Skeletal muscle cell (primary cell): ENCODE data around the gene PPM1G.
"Not testable (repeated sequence)": the region's sequence is repeated elsewhere in the genome, so short reads cannot be mapped to it uniquely, and the experiment has no call there.

ENCODE experiments used
- DNase-seq: peaks from one replicate; pipeline ENCODE4 v3.0.0-alpha.2; 2010; ENCODE audit warnings: low read depth
- H3K4me3 ChIP-seq: 2 replicates; pipeline ENCODE4 v1.5.1; 2011; ENCODE audit warnings: low read depth, mild to moderate bottlenecking, control low read depth, low read length, moderate library complexity

PPM1G gene, protein sequence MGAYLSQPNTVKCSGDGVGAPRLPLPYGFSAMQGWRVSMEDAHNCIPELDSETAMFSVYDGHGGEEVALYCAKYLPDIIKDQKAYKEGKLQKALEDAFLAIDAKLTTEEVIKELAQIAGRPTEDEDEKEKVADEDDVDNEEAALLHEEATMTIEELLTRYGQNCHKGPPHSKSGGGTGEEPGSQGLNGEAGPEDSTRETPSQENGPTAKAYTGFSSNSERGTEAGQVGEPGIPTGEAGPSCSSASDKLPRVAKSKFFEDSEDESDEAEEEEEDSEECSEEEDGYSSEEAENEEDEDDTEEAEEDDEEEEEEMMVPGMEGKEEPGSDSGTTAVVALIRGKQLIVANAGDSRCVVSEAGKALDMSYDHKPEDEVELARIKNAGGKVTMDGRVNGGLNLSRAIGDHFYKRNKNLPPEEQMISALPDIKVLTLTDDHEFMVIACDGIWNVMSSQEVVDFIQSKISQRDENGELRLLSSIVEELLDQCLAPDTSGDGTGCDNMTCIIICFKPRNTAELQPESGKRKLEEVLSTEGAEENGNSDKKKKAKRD

DNA sequence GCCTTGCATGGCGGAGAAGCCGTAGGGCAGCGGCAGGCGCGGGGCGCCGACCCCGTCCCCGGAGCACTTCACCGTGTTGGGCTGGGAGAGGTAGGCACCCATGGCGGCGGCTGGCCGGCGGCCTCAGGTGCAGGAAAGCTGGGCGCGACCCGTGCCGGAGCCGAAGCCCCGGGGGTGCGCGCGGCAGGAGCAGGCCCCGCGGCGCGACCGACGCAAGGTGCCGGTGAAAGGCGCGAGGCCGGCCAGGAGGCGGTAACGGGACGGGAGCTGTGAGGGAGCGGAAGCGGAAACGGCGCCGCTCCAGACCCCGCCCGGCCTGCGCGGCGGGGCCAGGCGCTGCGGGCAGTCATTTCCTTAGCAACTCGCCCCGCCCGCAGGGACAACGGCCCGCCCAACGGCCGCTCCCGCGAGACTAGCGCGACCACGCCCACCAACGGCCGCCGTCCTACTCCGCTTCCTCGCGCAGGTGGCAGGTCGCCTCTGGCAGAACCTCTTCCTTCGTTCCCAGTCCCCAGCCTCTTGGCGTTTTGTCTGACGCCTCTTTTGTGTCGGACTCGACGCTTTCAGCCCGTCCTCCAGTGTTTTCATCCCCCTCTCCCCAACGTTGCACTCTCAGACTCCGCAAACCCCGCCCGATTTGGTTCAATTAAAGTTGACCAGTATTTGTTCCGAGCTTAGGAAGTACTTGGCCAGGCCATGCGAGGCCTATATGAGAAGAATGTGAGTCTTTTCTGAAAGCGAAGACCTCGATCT lies at the start of gene PPM1G:
Gene PPM1G, minus strand, starts transcription at position 271 of the 753 bp plus-strand sequence. Its CDS starts 169 bp downstream, at position 102.
- DNase-seq, result peak; percentile 68
- peak within 1 kb of the TSS; percentile 99 for H3K4me3 ChIP-seq

DNA sequence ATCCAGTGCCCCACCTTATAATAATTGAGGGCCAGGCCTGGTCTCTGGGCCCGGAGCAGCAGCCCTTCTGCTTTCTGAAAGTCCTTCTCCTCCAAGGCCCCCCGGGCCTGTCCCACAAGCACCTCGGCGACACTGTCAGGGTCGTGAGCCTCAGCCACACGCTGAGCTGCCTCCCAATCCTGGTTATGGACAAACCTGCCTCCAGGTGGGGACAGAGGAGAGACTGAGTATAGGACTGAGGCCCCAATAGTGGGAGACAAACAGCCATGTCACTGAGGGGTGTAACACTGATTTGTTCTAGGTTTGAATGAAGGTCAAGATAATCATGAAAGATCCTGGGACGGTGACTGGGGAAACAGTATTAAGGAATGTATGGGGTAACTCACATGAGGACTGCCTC lies 44.6 kb upstream of the PPM1G start:
- DNase-seq, result no peak
- no peak overlapping the region for H3K4me3 ChIP-seq

DNA sequence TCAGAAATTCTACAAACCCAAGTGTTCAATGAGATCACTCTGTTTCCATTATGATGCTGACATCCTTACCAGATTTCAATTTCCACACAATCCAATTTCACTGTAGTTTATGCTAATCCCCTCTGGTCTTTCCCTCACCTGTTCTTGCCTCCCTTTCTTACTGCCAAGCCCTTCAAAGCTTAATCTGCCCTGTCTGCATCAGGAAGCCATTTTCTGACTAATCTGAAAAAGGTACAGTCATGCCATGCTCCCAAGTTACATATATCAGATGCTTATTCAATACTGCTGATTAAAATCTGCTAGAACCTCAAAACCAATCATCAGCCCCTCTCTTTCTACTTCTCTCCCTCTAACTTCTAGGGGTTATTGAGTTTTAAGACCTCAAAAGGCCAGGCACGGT lies 41.7 kb upstream of the PPM1G start:
- no peak for DNase-seq
- H3K4me3 ChIP-seq, result no peak overlapping the region

DNA sequence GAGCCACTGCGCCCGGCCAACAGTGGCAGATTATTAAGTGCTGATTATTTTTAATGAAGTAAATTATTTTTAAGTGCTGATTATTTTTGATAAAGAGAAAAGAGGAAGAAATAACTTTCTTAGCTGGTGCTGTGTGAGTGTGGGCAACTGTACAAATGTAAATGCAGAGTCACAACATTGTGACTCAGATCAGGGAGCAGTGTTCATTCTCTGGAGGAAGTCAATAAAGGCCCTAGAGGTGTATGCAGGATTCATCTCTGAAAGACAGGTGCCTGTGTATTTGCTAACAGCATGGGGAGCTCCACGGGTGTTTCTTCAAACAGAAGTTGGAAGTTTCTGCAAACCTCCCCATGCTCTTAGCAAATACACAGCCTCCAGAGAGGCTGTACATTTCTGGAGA lies 39.0 kb upstream of the PPM1G start:
- no peak overlapping the region for H3K4me3 ChIP-seq
- DNase-seq, result no peak

DNA sequence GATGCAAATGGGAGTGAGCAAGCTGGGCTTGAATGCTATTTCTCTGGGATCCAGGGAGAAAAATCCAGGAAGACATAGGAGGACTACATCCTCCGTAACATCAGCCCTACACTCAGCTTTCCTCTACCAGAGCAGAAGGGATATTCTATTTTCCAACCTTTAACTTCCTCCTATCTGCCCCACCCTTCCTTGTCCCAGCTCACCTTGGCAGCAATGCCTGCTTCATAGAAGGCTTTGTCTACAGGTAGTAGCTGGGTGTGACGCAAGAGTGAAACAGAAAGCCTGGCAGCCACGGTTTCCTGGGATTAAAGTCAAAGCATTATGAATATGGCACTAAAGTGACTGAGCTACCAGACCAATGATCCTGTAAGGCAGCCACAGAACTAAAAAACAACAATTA lies 36.7 kb upstream of the PPM1G start:
- no peak overlapping the region for H3K4me3 ChIP-seq
- no peak for DNase-seq

DNA sequence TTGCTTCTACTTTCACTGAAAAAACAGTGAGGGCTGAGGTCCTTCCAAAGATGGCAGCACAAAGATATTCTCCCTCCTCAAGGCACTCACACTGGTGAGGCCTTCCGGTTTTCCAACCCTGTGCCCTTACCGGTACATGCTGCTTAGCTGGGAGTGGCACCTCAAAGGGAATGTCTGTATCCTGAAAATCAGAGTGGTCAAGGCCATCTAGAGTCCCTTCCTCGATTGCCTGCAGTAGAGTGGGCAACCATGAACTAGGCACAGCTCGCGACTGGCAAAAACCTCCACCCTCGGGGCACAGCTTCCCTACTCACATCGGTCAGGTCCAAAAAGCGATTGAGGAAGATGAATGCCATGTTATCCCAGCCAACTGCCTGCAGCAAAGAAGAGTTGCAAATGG lies 36.2 kb upstream of the PPM1G start:
- no peak overlapping the region for H3K4me3 ChIP-seq
- DNase-seq, result no peak

DNA sequence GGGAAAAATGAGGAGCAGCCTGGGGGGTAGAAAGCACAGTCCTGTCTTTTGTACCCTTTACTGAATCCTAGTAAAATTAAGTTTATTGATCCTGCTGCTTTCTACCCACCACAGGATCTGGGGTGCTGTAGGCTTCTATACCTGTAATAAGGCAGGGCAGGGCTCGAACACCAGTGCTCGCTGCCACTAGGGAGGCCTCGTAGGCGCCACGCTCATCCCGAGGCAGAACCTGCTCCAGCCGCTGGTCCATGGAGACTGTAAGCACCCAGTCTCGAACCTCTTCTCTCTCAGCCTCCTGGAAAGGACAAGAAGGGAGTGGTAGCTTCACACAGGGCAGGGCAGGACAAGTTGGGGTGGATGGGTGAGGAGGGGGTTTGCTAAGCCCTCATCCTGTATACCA lies 35.8 kb upstream of the PPM1G start:
- no peak overlapping the region for H3K4me3 ChIP-seq
- DNase-seq, result no peak

DNA sequence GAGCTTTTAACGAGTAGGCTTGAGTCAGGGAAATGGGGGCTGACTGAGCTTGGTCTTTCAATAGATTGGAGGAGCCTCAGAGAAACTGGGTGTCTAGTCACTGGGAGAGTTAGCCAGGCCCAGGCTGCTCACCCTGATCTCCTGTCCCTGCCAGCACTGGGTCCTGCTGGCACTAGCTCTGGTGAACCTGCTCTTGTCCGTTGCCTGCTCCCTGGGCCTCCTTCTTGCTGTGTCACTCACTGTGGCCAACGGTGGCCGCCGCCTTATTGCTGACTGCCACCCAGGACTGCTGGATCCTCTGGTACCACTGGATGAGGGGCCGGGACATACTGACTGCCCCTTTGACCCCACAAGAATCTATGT lies 33.5 kb upstream of the PPM1G start:
- DNase-seq, result no peak
- no peak overlapping the region for H3K4me3 ChIP-seq

DNA sequence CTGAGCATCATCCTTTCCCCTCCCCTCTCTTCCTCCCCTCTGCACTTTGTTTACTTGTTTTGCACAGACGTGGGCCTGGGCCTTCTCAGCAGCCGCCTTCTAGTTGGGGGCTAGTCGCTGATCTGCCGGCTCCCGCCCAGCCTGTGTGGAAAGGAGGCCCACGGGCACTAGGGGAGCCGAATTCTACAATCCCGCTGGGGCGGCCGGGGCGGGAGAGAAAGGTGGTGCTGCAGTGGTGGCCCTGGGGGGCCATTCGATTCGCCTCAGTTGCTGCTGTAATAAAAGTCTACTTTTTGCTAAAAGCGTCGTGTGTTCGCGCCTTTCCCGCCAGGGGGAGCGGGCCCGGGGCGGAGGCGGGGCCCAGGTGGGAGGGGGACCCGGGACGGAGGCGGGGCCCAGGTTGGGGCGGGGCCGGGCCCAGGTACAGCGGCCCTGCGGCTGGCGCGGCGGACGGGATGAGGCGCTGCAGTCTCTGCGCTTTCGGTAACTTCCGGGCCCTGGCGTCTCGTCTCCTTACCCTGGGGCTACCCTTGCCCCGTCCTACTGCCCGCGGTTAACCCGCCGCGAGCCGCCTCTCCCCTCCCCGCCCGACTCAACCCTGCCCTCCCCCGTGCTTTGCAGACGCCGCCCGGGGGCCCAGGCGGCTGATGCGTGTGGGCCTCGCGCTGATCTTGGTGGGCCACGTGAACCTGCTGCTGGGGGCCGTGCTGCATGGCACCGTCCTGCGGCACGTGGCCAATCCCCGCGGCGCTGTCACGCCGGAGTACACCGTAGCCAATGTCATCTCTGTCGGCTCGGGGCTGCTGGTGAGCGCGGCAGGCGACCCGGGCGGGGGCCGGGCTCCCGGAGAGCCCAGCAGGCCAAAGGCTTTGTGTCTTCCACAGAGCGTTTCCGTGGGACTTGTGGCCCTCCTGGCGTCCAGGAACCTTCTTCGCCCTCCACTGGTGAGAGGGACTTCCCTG lies 32.8 kb upstream of the PPM1G start, which contains the start of gene KRTCAP3:
Gene KRTCAP3, plus strand, starts transcription at position 424 of the 962 bp plus-strand sequence. Its CDS starts 32 bp downstream, at position 456.
- no peak within 1 kb of the TSS for H3K4me3 ChIP-seq

DNA sequence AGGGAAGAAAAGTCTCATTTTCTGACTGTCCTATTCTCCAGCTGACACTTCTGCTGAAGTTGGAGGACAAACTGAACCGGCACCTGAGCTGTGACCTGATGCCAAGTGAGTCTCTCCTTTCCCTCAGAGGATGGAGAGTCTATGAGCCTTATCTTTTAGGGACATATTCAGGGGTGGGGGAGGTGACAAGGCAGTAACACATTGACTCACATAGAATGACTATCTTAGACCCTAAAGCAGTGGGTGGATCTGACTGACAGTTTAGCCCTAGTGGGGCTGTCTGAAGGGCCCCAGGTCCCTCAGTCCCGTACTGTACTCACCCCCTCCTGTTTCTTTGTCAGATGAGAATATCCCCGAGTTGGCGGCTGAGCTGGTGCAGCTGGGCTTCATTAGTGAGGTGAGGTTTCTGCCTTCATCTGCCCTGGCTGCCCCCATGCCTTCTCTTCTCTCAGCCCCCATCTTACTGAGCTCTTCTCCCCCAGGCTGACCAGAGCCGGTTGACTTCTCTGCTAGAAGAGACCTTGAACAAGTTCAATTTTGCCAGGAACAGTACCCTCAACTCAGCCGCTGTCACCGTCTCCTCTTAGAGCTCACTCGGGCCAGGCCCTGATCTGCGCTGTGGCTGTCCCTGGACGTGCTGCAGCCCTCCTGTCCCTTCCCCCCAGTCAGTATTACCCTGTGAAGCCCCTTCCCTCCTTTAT lies 32.0 kb upstream of the PPM1G start:
- no peak overlapping the region for H3K4me3 ChIP-seq
- no peak for DNase-seq

More for the DNA sequence above, 32.8 kb upstream of the PPM1G start, which contains the start of gene KRTCAP3:
- no peak for DNase-seq

DNA sequence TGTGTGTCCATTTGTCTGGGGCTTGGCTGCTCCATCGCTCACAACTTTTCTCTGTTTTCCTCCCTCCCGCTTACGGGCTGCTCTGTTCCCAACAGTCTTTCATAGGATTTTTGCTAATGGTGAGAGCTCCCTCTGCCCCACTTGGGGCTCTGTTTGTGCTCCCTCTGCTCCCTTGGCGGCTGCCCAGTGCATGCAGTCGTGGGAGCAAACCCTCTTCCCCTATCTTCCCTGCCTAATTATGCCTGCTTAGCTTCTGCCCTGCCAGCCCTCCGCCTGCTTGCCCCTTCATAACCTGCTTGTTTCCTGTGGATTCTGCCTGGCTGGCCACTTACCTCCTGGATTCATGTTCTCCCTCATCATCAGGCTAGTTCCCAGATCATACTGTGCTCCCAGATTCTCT lies 26.2 kb upstream of the PPM1G start:
- H3K4me3 ChIP-seq, result no peak overlapping the region
- DNase-seq, result no peak

DNA sequence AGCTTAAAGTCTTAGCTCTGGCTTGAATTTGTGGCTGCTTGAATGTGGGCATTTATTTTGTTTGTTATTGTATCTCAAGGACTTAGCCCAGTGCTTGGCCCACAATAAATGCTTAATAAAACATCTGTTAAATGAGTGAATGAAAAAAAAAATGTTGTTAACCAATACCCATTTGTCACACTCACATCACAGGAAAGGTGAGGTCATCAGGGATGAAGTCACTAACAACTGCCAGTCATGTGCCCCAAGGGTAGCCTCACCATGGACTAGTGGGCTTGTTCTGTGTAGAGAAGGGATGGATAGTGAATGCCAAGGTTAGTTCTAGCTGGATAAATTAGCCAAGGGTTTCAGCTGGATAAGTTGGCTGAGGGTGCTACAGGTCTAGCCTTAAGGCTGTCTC lies 22.0 kb upstream of the PPM1G start:
- H3K4me3 ChIP-seq, result no peak overlapping the region
- DNase-seq, result no peak

DNA sequence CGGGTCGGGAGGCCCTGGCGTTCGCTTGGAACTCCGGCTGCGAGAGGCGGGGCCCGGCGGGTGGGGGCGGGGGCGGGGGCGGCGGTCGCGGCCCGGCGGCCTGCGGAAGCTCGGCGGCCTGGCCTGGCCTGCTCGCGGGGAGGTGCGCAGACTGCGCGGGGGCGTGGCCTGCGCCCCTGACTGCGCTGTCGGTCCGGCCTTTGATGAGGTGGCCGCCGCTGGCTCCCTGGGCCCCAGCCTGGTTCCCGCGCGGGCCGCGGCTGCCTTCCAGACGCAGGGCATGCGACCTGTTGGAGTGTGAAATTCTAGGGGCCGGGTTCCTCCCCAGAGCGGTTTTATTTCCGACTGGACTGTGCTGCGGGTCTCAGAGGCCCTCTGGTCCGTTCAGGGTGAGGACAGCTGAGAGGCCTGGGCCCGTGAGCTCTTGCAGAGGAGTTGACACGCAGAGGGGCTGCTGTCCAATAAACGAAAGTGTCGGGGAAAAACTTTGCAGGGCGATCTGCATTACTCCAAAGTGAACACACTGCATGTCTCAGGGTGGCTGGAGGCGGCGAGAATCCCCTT lies 19.7 kb upstream of the PPM1G start:
- H3K4me3 ChIP-seq, result peak overlapping the region; percentile 84
- peak; percentile 60 for DNase-seq

DNA sequence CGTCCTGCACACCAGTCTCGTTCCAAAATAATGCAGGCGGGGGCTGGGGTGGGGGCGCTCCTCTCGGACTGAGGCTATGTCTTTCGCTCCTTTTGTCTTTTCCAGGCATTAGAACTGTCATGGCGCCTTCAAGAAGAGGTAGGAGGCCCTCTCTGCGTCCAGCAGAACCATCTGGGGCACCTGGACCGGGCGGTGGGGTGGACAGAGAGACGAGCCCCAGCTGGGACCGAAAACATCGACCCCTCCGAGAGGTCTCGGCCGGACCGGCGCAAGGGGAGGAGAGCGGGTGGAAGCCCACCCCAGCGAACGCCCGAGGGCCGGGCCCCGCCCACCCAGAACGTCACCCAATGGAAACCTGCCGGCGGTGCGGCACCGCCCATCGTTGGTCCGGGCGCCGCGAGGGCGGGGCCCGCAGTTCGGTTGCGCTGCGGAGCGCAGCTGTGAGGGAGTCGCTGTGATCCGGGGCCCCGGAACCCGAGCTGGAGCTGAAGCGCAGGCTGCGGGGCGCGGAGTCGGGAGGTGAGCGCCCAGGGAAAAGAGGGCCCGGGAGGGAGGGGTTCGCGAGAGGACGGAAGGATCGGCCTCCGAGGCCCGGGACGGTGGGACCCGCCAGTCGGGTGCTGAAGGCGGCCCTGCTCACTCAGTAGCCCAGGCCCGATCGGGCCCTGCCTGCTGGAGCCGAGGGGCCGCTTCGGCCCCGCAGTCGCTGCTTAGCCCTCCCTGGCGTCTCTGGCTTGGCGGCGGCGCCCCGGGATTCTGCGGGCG lies 19.0 kb upstream of the PPM1G start, which contains the start of gene NRBP1:
Gene NRBP1, plus strand, starts transcription at position 419 of the 765 bp plus-strand sequence. CDS start 4,643 bp downstream, outside the sequence.
- H3K4me3 ChIP-seq, result peak within 1 kb of the TSS; percentile 84
- DNase-seq, result peak; percentile 60

DNA sequence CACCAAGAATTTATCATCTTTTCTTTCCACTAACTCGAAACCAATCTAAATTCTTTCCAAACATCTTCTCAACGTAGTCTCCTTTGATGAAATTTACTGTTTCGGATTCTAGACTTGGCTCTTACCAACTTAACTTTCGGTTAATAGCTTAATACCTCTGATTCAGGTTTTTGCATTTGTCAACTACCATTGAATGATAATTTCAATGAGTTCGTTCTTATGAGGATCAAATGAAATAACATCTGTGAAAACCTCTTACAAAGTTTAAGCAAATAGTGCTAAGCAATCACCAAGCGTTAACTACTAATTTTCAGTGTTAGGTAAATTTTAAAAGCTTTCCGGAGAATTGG lies 18.4 kb upstream of the PPM1G start:
- no peak for DNase-seq

DNA sequence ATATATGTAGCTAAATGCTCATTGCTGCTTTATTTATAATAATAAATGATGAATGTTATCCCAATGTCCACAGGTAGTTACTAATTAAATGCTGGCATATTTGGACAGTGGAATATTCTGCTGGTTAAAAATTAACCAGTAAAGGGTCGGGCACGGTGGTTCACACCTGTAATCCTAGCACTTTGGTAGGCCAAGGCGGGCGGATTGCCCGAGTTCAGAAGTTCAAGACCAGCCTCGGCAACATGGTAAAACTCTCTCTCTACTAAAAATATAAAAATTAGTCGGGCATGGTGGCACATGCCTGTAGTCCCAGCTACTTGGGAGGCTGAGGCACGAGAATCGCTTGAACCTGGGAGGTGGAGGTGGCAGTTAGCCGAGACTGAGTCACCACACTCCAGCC lies 15.6 kb upstream of the PPM1G start:
- DNase-seq, H3K4me3 ChIP-seq: not testable (repeated sequence)

More for the DNA sequence above, 18.4 kb upstream of the PPM1G start:
- peak overlapping the region; percentile 84 for H3K4me3 ChIP-seq

DNA sequence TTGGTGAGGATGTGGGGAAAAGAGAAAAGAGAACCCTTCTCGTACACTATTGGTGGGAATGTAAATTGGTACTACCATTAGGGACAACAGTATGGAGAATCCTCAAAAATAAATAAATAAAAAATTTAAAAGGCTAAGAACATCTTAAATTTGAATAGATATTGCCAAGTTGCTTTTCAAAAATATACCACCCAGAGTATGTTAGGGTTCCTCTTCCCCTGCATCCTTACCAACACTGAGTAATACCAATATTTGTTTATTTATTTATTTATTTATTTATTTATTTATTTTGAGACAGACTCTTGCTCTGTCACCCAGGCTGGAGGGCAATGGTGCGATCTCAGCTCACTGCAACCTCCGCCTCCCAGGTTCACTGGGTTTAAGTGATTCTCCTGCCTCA lies 13.6 kb upstream of the PPM1G start:
- no peak overlapping the region for H3K4me3 ChIP-seq
- no peak for DNase-seq
